VCaP (cell line): ENCODE measurements around the gene CADM2.

Experiments used
- H3K27ac ChIP-seq: fragments of 450-650 bp; 2 replicates; pipeline ENCODE4 v1.5.1; 2017
- TF ChIP-seq, protein P1 (sequence below): fragments of 450-650 bp; conservative IDR thresholded peaks from 2 replicates; pipeline ENCODE4 v1.5.1; 2017; ENCODE audit warnings: mild to moderate bottlenecking, moderate library complexity

CADM2 gene

DNA sequence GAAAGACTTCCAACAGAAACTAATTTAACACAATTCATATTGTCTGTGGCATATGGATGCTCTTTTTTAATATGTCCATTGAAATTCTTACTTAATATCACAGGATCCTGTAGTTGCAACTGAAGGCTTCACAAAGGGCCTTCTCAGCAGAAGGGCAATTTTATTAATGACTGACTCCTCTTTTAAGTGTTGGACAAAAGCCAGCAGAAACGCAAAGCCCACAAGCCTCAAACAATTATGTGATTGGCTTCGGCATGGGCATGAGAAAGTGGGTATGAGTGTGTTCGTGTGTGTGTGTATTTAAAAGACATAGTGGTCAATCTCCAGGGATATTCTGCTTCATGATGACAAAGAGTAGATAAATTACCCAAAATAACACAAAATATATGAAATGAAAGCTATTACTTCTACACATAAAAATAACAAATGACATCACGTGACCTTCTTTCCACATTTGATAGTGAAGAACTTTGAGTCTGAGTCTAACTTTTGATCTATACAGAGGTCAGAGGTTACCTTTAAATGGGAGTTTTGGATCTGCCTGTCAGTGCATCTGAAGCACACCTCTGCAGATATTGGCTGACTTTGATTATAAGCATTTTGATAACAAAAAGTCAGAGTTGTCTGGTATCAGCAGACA is 496.9 kb downstream of the CADM2 start:
- H3K27ac ChIP-seq = no peak overlapping the region
- TF ChIP-seq, protein P1, sequence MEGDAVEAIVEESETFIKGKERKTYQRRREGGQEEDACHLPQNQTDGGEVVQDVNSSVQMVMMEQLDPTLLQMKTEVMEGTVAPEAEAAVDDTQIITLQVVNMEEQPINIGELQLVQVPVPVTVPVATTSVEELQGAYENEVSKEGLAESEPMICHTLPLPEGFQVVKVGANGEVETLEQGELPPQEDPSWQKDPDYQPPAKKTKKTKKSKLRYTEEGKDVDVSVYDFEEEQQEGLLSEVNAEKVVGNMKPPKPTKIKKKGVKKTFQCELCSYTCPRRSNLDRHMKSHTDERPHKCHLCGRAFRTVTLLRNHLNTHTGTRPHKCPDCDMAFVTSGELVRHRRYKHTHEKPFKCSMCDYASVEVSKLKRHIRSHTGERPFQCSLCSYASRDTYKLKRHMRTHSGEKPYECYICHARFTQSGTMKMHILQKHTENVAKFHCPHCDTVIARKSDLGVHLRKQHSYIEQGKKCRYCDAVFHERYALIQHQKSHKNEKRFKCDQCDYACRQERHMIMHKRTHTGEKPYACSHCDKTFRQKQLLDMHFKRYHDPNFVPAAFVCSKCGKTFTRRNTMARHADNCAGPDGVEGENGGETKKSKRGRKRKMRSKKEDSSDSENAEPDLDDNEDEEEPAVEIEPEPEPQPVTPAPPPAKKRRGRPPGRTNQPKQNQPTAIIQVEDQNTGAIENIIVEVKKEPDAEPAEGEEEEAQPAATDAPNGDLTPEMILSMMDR = no peak

DNA sequence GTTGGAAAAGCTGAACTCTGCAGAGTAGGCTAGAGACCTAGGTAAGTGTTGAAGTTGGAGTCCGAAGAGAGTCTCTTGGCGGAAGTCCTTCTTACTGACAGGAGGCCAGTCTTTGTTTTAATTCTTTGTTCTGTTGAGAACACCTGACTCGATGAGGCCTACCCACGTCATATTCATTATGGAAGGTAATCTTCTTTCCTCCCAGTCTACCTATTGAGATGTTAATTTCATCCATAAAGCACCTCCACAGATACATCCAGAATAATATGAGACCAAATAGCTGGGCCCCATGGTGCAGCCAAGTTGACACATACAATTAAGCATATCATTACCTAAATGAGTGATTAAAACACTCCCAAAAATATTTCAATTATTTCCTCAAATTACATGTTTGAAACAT is 515.5 kb downstream of the CADM2 start:
- TF ChIP-seq, protein P1 = no peak

DNA sequence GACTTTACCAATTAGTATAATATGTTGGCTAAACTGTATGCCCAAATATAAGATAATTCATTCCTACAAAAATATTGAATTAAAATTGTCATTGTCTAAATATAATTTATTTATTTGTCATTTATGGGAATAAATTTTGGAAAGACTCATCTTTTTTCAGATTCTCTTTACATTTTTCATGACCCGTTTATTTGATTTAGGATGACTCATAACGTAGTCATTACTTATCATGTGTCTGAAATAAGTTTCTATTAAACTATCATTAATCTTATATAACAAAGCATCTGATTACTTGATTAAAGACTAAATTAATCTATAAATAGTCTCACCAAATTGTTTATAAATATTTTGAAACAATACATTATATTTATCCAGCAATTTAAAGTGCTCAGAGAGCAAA is 516.6 kb downstream of the CADM2 start:
- TF ChIP-seq, protein P1 = no peak
- no peak overlapping the region for H3K27ac ChIP-seq

More for the DNA sequence above, 515.5 kb downstream of the CADM2 start:
- no peak overlapping the region for H3K27ac ChIP-seq

DNA sequence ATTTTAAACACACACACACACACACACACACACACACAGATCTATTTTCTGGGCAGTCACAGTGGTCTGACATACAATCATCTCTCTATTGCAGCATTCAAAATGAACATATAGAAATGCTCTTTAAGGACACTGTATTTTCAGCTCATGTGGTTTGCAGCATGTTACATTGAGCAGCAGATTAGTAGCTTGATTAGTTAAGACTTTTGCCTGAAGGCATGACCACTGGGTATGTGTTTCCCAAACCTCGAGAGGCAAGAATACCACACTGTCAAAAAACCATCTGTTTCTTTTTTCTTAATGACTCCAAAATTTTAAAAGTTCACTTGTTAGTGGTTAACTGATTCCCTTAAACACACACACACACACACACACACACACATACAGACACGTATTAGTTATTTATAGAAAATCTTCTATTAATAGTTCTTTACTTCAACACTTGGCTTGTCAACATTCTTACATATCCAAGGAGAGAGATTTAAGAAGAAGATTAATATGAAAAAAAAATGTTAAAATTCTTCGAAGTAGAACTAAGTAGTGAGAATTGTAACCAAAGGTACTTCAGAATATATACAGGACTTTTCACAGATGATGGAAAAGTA is 518.2 kb downstream of the CADM2 start:
- TF ChIP-seq, protein P1 = no peak
- no peak overlapping the region for H3K27ac ChIP-seq

DNA sequence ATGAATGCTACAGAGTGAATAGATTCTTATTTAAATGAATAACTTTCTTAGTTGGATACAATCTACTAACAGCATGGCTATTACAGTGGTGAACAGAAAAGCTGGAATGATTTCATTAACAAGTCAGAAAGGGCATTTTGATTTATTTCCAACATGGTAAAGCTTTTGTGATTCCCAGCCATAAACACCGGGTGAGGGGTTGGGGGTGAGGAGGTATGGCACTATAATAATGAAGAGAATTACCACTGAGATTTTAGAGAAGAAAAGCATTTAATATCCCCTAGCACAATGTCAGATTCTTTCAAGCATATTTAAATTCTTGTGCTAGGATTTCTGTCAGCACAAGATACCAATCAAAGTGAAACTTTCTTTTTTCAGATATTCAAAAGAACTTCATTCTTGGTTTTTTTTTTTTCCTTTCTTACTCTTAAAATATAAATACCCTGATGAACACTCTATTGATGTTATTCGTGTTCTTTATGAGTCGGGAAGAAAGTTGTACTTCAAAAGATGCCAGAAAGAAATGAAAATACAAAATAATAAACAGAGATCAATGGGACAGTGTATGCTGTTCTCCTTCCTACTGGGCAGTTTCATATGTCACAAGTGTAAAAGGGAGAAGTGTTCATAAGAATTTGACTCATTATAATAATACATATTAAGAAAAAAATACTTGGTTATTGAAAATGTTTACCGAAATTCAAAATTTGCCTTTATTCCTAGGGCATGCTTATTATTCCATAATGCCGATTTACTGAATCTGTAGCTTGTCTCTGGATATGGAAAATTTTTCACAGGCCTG is 522.8 kb downstream of the CADM2 start:
- H3K27ac ChIP-seq = no peak overlapping the region
- TF ChIP-seq, protein P1 = no peak

DNA sequence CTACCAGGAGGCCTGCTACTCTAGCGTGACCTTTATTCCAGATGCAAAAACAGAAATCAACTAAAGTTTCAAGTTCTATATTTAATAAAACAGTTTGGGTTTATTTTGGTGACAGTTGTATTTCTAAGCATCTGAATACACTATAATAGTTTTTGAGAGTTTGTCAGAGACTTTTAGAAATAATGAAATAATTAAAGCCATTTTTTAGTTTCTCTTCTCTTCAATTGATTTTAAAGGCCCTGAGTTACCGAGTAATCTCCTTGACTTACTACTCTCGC is 523.4 kb downstream of the CADM2 start:
- H3K27ac ChIP-seq = no peak overlapping the region
- TF ChIP-seq, protein P1 = no peak

DNA sequence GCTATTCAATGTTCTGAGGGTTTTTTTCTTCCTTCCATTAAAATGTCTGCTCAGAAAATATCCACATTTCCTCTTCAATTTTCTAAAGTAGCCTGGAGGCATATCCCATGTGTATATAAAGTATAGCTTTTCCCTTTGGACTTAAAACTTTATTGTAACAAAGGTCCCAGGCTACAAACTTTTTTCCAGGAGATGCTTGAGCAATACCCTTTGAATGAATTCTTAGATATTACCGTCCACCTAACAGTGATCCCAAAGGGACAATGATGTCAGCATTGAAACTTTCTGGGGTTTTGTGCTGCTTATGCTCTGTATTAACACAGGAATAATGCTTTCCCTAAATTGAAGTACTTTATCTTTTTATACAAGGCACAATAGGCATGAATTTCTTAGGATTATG is 525.2 kb downstream of the CADM2 start:
- H3K27ac ChIP-seq = no peak overlapping the region

More for the DNA sequence above, 525.2 kb downstream of the CADM2 start:
- TF ChIP-seq, protein P1 = no peak
